ENCODE measurements around the gene APBB1IP.

APBB1IP gene

GRCh38 chr10:26524161-26524896 lies 86.2 kb downstream of the APBB1IP start:
- H3K4me3 ChIP-seq (ENCODE audit: low read depth, low read length) = no peak overlapping the region
- TF ChIP-seq MYC (IDR thresholded peaks at IDR 0.05; ENCODE audit: low read depth, low read length) = no peak
- TF ChIP-seq, protein P1, sequence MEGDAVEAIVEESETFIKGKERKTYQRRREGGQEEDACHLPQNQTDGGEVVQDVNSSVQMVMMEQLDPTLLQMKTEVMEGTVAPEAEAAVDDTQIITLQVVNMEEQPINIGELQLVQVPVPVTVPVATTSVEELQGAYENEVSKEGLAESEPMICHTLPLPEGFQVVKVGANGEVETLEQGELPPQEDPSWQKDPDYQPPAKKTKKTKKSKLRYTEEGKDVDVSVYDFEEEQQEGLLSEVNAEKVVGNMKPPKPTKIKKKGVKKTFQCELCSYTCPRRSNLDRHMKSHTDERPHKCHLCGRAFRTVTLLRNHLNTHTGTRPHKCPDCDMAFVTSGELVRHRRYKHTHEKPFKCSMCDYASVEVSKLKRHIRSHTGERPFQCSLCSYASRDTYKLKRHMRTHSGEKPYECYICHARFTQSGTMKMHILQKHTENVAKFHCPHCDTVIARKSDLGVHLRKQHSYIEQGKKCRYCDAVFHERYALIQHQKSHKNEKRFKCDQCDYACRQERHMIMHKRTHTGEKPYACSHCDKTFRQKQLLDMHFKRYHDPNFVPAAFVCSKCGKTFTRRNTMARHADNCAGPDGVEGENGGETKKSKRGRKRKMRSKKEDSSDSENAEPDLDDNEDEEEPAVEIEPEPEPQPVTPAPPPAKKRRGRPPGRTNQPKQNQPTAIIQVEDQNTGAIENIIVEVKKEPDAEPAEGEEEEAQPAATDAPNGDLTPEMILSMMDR (IDR thresholded peaks at IDR 0.05; ENCODE audit: low read depth, low read length) = no peak
- no peak for TF ChIP-seq POLR2A (IDR thresholded peaks at IDR 0.05; ENCODE audit: extremely low read depth, insufficient read length)
- TF ChIP-seq MAX (IDR thresholded peaks at IDR 0.05; ENCODE audit: low read depth, low read length) = no peak
- no peak for DNase-seq (ENCODE audit: low read depth)

DNA sequence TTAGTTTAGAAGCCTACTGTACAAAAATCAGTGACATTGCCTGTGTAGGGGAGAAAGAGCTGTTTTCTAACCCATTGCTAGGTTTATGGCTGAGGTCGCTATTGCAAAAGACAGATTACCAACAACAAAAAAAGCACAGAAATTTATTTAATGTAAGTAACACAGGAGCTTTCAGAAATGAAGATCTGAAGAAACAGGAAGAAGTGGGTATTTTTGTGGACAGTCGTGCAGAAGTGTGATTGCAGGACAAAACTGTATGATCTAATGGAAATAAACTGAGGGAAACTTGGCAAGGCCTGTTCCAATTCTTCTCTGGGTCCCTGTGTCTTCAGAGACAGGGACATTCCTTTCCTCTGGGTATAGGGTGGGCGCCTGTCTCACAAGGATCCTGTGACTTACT lies 87.4 kb downstream of the APBB1IP start:
- DNase-seq (ENCODE audit: low read depth) = no peak
- H3K4me3 ChIP-seq (ENCODE audit: low read depth, low read length) = no peak overlapping the region
- TF ChIP-seq POLR2A (IDR thresholded peaks at IDR 0.05; ENCODE audit: extremely low read depth, insufficient read length) (no peak), MYC (IDR thresholded peaks at IDR 0.05; ENCODE audit: low read depth, low read length) (no peak), MAX (IDR thresholded peaks at IDR 0.05; ENCODE audit: low read depth, low read length) (no peak)
- TF ChIP-seq, protein P1 (IDR thresholded peaks at IDR 0.05; ENCODE audit: low read depth, low read length) = no peak

DNA sequence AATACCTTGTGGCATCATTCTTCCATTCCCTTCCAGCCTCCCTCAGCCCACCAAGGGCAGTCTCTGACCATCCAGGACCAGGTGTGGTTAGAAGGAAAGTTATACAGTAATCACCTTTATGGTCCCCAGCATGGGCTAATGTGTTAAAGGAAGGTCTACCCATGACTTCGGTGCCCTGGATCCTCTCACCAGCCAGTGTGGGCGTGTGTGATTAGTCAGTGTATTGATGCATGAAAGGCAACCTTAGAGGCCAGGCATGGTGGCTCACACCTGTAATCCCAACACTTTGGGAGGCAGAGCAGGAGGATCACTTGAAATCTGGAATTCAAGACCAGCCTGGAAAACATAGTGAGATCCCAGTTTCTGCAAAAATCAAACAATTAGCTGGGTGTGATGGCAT lies 88.9 kb downstream of the APBB1IP start:
- TF ChIP-seq, protein P1 (IDR thresholded peaks at IDR 0.05; ENCODE audit: low read depth, low read length) = no peak
- TF ChIP-seq MAX (IDR thresholded peaks at IDR 0.05; ENCODE audit: low read depth, low read length) (no peak), MYC (IDR thresholded peaks at IDR 0.05; ENCODE audit: low read depth, low read length) (no peak)
- no peak for DNase-seq (ENCODE audit: low read depth)
- H3K4me3 ChIP-seq (ENCODE audit: low read depth, low read length) = no peak overlapping the region

DNA sequence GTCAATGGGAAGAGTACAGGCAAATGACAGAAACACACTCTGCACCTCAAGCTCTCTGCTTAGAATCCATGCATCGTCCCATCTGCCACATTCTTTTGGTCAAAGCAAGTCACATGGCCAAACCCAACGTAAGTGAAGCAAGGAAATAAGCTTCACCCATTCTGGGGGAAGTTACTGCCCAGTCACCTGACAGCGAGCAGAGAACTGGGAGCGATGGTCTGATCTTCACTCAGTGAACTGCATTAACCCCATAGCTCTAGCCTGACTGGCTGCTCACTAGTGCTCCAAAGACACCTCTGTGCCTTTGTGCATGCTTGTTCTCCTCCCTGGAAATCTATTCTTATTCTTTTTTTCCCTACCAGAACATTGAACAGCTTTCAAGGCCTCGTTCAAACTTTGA lies 89.9 kb downstream of the APBB1IP start:
- TF ChIP-seq MYC (IDR thresholded peaks at IDR 0.05; ENCODE audit: low read depth, low read length) = no peak
- no peak for TF ChIP-seq MAX (IDR thresholded peaks at IDR 0.05; ENCODE audit: low read depth, low read length)
- no peak for TF ChIP-seq POLR2A (IDR thresholded peaks at IDR 0.05; ENCODE audit: extremely low read depth, insufficient read length)
- TF ChIP-seq, protein P1 (IDR thresholded peaks at IDR 0.05; ENCODE audit: low read depth, low read length) = no peak
- H3K4me3 ChIP-seq (ENCODE audit: low read depth, low read length) = no peak overlapping the region
- no peak for DNase-seq (ENCODE audit: low read depth)

DNA sequence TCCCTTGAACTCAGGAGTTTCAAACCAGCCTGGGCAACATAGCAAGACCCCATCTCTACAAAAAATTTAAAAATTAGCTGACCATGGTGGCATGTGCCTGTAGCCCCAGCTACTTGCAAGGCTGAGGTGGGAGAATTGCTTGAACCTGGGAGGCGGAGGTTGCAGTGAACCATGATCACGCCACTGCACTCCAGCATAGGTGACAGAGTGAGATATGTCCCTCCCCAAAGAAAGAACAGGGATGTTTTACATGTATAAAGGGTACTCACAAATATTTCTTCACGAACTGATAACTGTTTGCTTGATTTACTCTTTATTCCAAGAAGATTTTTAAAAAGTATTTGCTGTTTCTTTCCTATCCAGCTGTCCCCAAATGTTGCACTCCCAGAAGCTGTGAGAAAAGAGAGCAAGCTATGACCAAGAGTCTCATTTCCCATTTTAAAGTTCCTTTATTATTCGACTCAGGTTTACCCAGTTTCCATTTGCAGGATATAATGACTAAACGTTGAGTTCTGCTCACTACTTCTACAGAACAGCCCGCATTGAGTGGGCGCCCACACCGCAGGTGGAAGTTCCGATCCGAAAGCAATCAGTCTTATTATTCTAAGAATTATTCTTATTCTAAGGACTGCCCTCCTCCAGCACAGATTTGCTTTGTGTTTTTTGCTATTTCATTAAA lies 90.7 kb downstream of the APBB1IP start:
- TF ChIP-seq MYC (IDR thresholded peaks at IDR 0.05; ENCODE audit: low read depth, low read length) (no peak), POLR2A (IDR thresholded peaks at IDR 0.05; ENCODE audit: extremely low read depth, insufficient read length) (no peak), MAX (IDR thresholded peaks at IDR 0.05; ENCODE audit: low read depth, low read length) (no peak)
- TF ChIP-seq, protein P1 (IDR thresholded peaks at IDR 0.05; ENCODE audit: low read depth, low read length) = no peak
- DNase-seq (ENCODE audit: low read depth) = no peak

More for the DNA sequence above, 90.7 kb downstream of the APBB1IP start:
- H3K4me3 ChIP-seq (ENCODE audit: low read depth, low read length) = no peak overlapping the region
